GM12874 (cell line): Measurements from ENCODE around the gene BORCS5.

Source experiments
- CTCF ChIP-seq: IDR thresholded peaks from 2 replicates; pipeline ENCODE4 v1.5.1; 2011; ENCODE audit warnings: low read depth, mild to moderate bottlenecking, control low read depth, low read length, moderate library complexity; ENCODE audit not compliant: insufficient read depth

BORCS5 gene

GRCh38 chr12:12442548-12443071 is 85.7 kb downstream of the BORCS5 start:
- no peak for TF ChIP-seq CTCF

- no peak for TF ChIP-seq CTCF
Measured at GRCh38 chr12:12443431-12443878, 86.6 kb downstream of the BORCS5 start.

GRCh38 chr12:12445165-12445881 is 88.4 kb downstream of the BORCS5 start:
- TF ChIP-seq CTCF: no peak

- TF ChIP-seq CTCF: no peak
Measured at GRCh38 chr12:12445882-12446181, 89.0 kb downstream of the BORCS5 start.

- no peak for TF ChIP-seq CTCF
Measured at GRCh38 chr12:12446786-12447185, 89.9 kb downstream of the BORCS5 start.

- TF ChIP-seq CTCF: no peak
Measured at GRCh38 chr12:12447236-12447635, 90.4 kb downstream of the BORCS5 start.

GRCh38 chr12:12447837-12448236 is 91.0 kb downstream of the BORCS5 start:
- no peak for TF ChIP-seq CTCF
